RWPE2 (cell line): ENCODE data around the gene RGS17.
"Not testable (repeated sequence)": the region's sequence is repeated elsewhere in the genome, so short reads cannot be mapped to it uniquely, and the experiment has no call there.

Experiments used
- ATAC-seq: fragments of 200-7000 bp; cut with Tn5 transposase; 3 replicates; pipeline ENCODE4 v1.9.1; 2021; ENCODE audit warnings: low read depth
- DNase-seq: peaks from one replicate; pipeline ENCODE4 v3.0.0-alpha.2; 2020; ENCODE audit warnings: low spot score
- H3K27ac ChIP-seq: fragments of 450-650 bp; 2 replicates; pipeline ENCODE4 v1.5.1; 2017; ENCODE audit warnings: mild to moderate bottlenecking; ENCODE audit not compliant: poor library complexity, severe bottlenecking
- H3K27me3 ChIP-seq: fragments of 250-450 bp; sonication (Bioruptor Pico); 2 replicates; pipeline ENCODE4 v1.5.1; 2021; ENCODE audit warnings: mild to moderate bottlenecking, moderate library complexity; ENCODE audit not compliant: insufficient read depth, poor library complexity, severe bottlenecking
- H3K36me3 ChIP-seq: fragments of 250-450 bp; sonication (Bioruptor Pico); 2 replicates; pipeline ENCODE4 v1.5.1; 2020; ENCODE audit warnings: low read depth, mild to moderate bottlenecking, moderate library complexity
- H3K4me1 ChIP-seq: fragments of 250-450 bp; sonication (Bioruptor Pico); 2 replicates; pipeline ENCODE4 v1.5.1; 2021; ENCODE audit warnings: mild to moderate bottlenecking, moderate library complexity; ENCODE audit not compliant: insufficient read depth, poor library complexity, severe bottlenecking
- H3K4me3 ChIP-seq: fragments of 250-450 bp; sonication (Bioruptor Pico); 2 replicates; pipeline ENCODE4 v1.5.1; 2021; ENCODE audit warnings: mild to moderate bottlenecking, moderate library complexity; ENCODE audit not compliant: severe bottlenecking
- H3K9me3 ChIP-seq: fragments of 250-450 bp; sonication (Bioruptor Pico); 2 replicates; pipeline ENCODE4 v1.5.1; 2021; ENCODE audit warnings: mild to moderate bottlenecking, moderate library complexity; ENCODE audit not compliant: severe bottlenecking
- CTCF ChIP-seq: fragments of 450-650 bp; IDR thresholded peaks from one replicate; pipeline ENCODE4 v1.5.1; 2017; ENCODE audit warnings: mild to moderate bottlenecking, moderate library complexity; ENCODE audit not compliant: poor library complexity, severe bottlenecking

Gene RGS17

GRCh38 chr6:152975204-152975915, 155.7 kb downstream of the RGS17 start:
- no peak for TF ChIP-seq CTCF
- Histone ChIP-seq H3K9me3 (no peaks in the 10 kb centered on the region), H3K27ac (no peak overlapping the region), H3K36me3 (peaks cover 100% of the 10 kb centered on the region), H3K27me3 (no peaks in the 10 kb centered on the region), H3K4me3 (no peak overlapping the region), H3K4me1 (peaks cover 39% of the 10 kb centered on the region)
- ATAC-seq (no peak), DNase-seq (no peak)

- Histone ChIP-seq H3K36me3 (peaks cover 91% of the 10 kb centered on the region), H3K4me1 (peaks cover 25% of the 10 kb centered on the region), H3K27ac (no peak overlapping the region), H3K4me3 (no peak overlapping the region), H3K9me3 (no peaks in the 10 kb centered on the region), H3K27me3 (no peaks in the 10 kb centered on the region)
- no peak for TF ChIP-seq CTCF
- DNase-seq, result no peak
- no peak for ATAC-seq
These were observed 157.2 kb downstream of the RGS17 start for GRCh38 chr6:152973916-152974315.

DNA sequence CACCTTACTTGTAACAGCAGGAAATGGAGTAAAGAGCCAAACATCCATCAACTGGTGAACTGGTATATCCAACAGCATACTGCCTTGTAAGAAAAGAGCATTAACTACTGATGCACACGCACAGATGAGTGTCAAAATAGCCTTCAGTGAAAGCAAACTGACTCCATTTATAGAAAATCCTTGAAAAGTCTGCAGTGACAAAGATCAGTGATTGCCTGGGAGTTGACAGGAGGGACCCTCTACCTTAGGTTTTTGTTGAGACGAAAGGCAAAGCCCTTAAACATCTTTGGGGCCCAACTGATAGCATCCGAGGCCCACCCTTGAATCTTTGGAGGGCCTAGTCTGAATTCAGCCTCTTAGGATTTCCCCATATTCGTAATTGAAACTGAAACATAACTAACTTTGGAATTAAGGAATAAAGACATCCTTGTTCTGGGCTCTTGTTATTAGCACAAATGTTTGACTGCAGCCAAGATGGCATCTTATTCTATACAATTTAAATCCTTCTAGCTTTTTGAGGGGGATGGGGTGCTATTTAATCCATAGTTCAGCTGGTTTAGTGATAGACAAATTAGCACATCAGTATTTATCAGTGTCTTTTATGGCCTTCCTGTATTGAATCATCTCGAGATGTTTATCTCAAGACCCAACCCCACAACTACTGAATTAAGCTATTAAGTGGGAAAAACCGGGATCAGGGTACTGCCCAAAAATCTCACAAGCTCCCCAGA, 161.2 kb downstream of the RGS17 start:
- no peaks in the 10 kb centered on the region for H3K9me3 ChIP-seq
- DNase-seq (no peak), ATAC-seq (no peak; the same call in 2 of the 3 replicates)
- no peak overlapping the region for H3K4me3 ChIP-seq
- no peaks in the 10 kb centered on the region for H3K27me3 ChIP-seq
- TF ChIP-seq CTCF, result no peak
- peaks cover 50% of the 10 kb centered on the region for H3K36me3 ChIP-seq
- peaks cover 3% of the 10 kb centered on the region for H3K4me1 ChIP-seq
- no peak overlapping the region for H3K27ac ChIP-seq

DNA sequence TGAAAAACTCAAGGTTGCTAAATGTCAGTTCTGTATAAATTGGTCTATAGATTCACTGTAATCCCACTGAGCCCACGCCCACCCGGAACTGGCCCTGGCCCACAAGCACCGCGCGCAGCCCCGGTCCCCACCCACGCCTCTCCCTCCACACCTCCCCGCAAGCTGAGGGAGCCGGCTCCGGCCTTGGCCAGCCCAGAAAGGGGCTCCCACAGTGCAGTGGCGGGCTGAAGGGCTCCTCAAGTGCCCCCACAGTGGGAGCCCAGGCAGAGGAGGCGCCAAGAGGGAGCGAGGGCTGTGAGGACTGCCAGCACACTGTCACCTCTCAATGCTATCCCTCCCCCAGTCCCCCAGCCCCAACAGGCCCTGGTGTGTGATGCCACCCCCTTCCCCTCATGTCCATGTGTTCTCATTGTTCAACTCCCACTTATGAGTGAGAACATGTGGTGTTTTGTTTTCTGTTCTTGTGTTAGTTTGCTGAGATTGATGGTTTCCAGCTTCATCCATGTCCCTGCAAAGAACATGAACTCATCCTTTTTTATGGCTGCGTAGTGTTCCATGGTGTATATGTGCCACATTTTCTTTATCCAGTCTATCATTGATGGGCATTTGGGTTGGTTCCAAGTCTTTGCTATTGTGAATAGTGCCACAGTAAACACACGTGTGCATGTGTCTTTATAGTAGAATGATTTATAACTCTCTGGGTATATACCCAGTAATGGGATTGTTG, 164.8 kb downstream of the RGS17 start:
- peaks cover 15% of the 10 kb centered on the region for H3K36me3 ChIP-seq
- H3K4me1 ChIP-seq, H3K27me3 ChIP-seq, ATAC-seq, H3K27ac ChIP-seq, H3K4me3 ChIP-seq, DNase-seq, H3K9me3 ChIP-seq: not testable (repeated sequence)

DNA sequence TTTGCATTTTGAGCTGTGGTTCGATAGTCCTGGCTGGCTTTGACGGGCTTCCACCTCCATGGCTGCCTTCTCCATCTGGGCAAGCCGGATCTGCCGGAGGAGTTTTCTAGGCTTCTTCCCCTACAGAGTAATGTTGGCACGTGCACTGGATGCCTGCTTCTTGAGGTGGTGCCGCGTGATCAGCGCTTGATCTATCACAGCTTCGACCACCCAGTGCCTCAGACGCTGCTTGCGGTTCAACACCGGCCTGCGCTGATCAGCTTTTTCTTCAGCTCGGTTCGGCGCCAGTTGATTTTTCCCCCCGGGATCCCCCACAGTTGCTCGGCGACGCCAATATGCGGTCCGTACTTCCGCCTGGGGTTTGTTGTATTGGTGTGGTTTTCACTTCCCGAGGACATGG, 171.7 kb downstream of the RGS17 start:
- Histone ChIP-seq H3K36me3 (no peaks in the 10 kb centered on the region), H3K4me3 (no peak overlapping the region), H3K27me3 (no peaks in the 10 kb centered on the region), H3K4me1 (no peaks in the 10 kb centered on the region), H3K27ac (no peak overlapping the region), H3K9me3 (no peaks in the 10 kb centered on the region)
- TF ChIP-seq CTCF, result no peak
- DNase-seq (no peak), ATAC-seq (no peak)
